GM13977 (cell line): ENCODE results near the gene XIRP2.

Experiments used
- DNase-seq: peaks from one replicate; pipeline ENCODE4 v3.0.0; 2012; ENCODE audit warnings: low spot score
- in situ Hi-C: fragments of 300-500 bp; cut with MboI; formaldehyde crosslinking; loops from one replicate; pipeline ENCODE4 v1.12.0; 2022; ENCODE audit warnings: low sequenced_read_pairs, low pct_unique_long_range_greater_than_20kb, mixed read lengths, inconsistent platforms; ENCODE audit not compliant: unreplicated experiment
- TF ChIP-seq, protein P1 (sequence below): IDR thresholded peaks from 2 replicates; pipeline ENCODE4 v1.5.1; 2012; ENCODE audit warnings: mild to moderate bottlenecking, control low read depth; ENCODE audit not compliant: insufficient read depth; ENCODE audit errors: extremely low read depth, missing control alignments

XIRP2 gene

DNA sequence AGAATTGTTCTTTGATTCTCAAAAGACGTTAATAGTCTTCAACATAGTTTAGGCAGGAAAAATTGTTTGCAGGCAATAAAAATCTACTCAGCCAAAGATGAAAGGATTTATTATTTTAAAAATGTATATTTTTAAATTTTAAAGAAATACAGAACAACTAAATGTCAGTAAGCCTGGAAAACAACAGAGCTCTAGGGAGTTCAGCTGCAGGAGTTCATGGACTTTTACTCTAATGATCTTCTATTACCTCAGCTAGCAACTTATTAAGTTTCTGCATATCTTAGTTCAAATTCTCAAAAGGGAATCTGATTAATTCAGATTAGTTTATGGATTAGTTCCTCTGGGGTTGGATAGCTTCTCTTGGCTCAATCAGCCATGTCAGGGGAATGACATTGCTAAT lies 17.9 kb upstream of the XIRP2 start:
- in situ Hi-C loops = no loop called here
- TF ChIP-seq, protein P1, sequence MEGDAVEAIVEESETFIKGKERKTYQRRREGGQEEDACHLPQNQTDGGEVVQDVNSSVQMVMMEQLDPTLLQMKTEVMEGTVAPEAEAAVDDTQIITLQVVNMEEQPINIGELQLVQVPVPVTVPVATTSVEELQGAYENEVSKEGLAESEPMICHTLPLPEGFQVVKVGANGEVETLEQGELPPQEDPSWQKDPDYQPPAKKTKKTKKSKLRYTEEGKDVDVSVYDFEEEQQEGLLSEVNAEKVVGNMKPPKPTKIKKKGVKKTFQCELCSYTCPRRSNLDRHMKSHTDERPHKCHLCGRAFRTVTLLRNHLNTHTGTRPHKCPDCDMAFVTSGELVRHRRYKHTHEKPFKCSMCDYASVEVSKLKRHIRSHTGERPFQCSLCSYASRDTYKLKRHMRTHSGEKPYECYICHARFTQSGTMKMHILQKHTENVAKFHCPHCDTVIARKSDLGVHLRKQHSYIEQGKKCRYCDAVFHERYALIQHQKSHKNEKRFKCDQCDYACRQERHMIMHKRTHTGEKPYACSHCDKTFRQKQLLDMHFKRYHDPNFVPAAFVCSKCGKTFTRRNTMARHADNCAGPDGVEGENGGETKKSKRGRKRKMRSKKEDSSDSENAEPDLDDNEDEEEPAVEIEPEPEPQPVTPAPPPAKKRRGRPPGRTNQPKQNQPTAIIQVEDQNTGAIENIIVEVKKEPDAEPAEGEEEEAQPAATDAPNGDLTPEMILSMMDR = no peak
- DNase-seq = no peak

DNA sequence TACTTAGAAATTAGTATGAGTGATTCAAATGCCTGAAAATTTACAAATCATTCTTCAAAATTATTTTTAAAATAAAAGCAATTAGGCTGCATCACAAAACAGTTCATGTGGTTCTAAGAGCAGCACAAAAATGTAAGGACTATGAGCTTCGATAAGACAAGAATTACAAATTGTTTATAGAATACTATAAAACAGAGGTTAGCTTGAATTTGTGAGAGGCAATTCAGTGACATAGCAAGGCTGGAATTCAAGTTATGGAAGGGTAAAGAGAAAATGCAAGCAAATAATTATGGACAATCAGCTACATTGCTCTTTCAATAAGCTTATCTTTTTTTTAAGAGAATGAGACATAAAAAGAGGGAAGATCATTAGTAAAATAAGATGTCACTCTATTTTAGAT lies 7.1 kb upstream of the XIRP2 start:
- DNase-seq = no peak
- TF ChIP-seq, protein P1 = no peak
- in situ Hi-C loops = no loop called here

DNA sequence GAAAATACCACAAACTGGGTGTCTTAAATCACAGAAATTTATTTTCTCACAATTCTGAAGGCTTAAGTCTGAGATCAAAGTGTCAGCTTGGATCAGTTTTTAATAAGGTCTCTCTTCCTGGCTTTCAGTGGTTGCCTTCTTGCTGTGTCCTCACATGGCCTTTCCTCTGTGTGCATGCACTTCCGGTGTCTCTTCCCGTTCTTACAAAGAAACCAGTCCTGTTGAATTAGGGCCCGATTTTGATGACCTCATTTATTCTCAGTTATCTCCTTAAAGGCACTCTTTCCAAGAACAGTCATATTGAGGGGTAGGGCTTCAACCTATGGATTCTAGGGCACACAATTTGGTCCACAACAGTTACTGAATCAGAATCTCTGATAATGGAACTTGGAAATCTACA lies 5.4 kb upstream of the XIRP2 start:
- DNase-seq = no peak
- in situ Hi-C loops = no loop called here
- TF ChIP-seq, protein P1 = no peak

DNA sequence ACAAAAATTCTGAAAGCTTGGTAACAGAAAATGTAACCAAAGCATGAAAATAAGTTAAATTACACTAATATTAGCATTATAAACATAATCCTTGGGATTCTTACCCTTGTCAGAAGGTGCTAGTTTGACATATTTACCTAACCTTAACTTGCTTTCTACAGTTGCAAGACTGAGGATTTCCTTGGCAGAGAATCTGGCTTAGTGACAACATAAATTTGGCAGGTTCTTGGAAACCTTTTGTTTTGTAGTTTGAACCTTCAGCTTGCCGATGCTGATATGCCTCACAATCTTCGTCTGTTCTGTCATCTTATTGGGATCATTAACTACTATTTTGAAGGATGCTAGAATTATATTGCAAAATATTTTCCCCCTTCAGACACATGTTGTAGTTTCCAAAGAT lies 3.4 kb downstream of the XIRP2 start:
- in situ Hi-C loops = no loop called here
- no peak for DNase-seq
- TF ChIP-seq, protein P1 = no peak

DNA sequence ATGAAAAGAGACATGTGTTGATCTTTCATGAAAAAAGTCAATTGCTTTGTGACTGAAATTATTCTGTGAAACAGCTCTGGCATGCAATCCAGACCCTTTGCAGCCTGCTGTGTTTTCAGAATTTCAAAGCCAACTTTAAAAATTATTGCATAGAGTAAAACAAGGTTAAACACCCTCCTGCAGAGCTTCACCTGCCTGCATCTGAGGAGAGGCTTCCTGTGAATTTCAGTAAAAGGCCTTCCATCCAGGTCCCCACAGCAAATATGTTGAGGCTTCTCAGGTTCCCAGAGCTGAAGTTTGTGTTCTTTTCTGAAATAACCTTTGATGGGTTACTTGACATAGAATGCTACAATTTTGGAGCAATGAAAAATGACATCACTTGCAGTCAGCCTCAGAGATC lies 4.1 kb downstream of the XIRP2 start:
- no peak for DNase-seq
- TF ChIP-seq, protein P1 = no peak
- in situ Hi-C loops = no loop called here

DNA sequence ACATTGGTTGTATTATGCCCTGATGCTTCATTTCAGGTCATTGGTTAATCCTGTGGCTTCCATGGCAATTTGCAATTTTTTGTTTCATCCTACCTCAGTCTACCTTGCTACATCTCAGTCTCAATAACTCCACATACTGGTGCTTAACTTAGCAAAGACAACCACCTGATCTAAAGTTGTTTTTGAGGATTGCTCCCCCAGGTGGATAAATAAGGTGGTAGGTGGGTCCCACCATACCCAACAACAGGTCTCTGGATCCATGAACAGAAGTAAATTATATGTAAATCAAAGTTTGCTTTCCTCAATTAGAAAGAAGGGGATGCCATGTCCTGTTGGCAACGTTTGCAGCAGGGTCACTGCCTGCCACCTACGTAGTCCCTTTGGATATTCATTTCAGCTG lies 7.0 kb downstream of the XIRP2 start:
- in situ Hi-C loops = no loop called here
- DNase-seq = no peak
- TF ChIP-seq, protein P1 = no peak

DNA sequence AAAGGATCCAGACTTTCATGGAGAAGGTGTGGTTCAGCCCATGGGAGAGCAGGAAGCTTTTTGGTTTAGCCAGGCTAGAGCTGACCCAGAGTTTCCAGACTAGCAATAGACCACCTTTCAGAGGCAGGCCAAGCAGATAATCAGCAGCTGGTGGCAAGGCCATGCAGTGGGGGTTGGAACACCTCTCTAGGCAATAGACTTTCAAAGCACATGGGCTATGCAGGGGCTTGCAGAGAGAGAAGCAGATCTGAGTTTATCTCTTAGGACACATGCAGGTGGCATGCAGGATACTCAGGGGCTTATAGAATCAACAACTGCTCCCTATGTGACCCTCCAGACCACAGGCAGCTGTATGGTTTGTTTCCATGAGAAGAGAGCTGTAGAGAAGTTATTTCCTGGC lies 9.4 kb downstream of the XIRP2 start:
- TF ChIP-seq, protein P1 = no peak
- DNase-seq = no peak
- in situ Hi-C loops = no loop called here
